OCI-LY3 (cell line): Measurements from ENCODE around the gene FNDC10.

Source experiments
- H2AFZ ChIP-seq: fragments of 200-600, 300-600 bp; shearing (Covaris generic); 2 replicates; pipeline ENCODE4 v1.6.0; 2014; ENCODE audit warnings: antibody characterized with exemption, low read depth, low read length
- H3K27ac ChIP-seq: fragments of 200-600, 300-600 bp; sonication (generic); 2 replicates; pipeline ENCODE4 v1.5.1; 2014; ENCODE audit warnings: mild to moderate bottlenecking, low read length, moderate library complexity, mixed read lengths
- H3K27me3 ChIP-seq: fragments of 200-600, 300-600 bp; sonication (generic); 2 replicates; pipeline ENCODE4 v1.6.1; 2014; ENCODE audit warnings: low read depth, low read length, mixed read lengths
- H3K36me3 ChIP-seq: fragments of 200-600, 300-600 bp; sonication (generic); replicated peaks from 2 replicates; pipeline ENCODE3; 2014; ENCODE audit warnings: low read depth, low read length, mixed read lengths
- H3K4me1 ChIP-seq: fragments of 300-600, 200-600 bp; sonication (generic); 2 replicates; pipeline ENCODE4 v1.6.1; 2014; ENCODE audit warnings: low read length, mixed read lengths
- H3K4me2 ChIP-seq: fragments of 200-600, 300-600 bp; sonication (generic); 2 replicates; pipeline ENCODE4 v1.6.1; 2014; ENCODE audit warnings: low read length, mixed read lengths
- H3K4me3 ChIP-seq: fragments of 300-600, 200-600 bp; sonication (generic); 2 replicates; pipeline ENCODE4 v1.5.1; 2014; ENCODE audit warnings: antibody characterized with exemption, mild to moderate bottlenecking, low read length, moderate library complexity
- H3K79me2 ChIP-seq: fragments of 300-600, 200-600 bp; shearing (Covaris generic); 2 replicates; pipeline ENCODE4 v1.6.1; 2014; ENCODE audit warnings: mild to moderate bottlenecking, low read length, mixed read lengths
- H3K9ac ChIP-seq: fragments of 300-600, 200-600 bp; shearing (Covaris generic); 2 replicates; pipeline ENCODE4 v1.6.0; 2014; ENCODE audit warnings: mild to moderate bottlenecking, low read length, moderate library complexity
- H3K9me3 ChIP-seq: fragments of 200-600, 300-600 bp; shearing (Covaris generic); 2 replicates; pipeline ENCODE4 v1.6.1; 2014; ENCODE audit warnings: low read length, mixed read lengths; ENCODE audit not compliant: insufficient read depth
- H4K20me1 ChIP-seq: fragments of 200-600, 300-600 bp; sonication (generic); 2 replicates; pipeline ENCODE4 v1.6.1; 2016; ENCODE audit warnings: low read length, mixed read lengths; ENCODE audit not compliant: insufficient read depth
- EZH2phosphoT487 ChIP-seq: fragments of 200-600 bp; shearing (Covaris generic); IDR thresholded peaks from 2 replicates; pipeline ENCODE4 v1.6.1; 2018; ENCODE audit warnings: antibody characterized with exemption, mixed run types, low read depth
- TF ChIP-seq, protein P1 (sequence below): fragments of 200-600, 300-600 bp; sonication (generic); IDR thresholded peaks from 2 replicates; pipeline ENCODE4 v1.5.1; 2014; ENCODE audit warnings: antibody characterized with exemption, low read length, low read depth

FNDC10 gene

GRCh38 chr1:1593834-1594601, 5.9 kb downstream of the FNDC10 start:
- Histone ChIP-seq H3K4me1 (peaks cover 13% of the 10 kb centered on the region), H3K9ac (no peak overlapping the region), H3K27ac (no peak overlapping the region)

GRCh38 chr1:1591452-1591851, 8.5 kb downstream of the FNDC10 start:
- H3K4me3 ChIP-seq, result no peak overlapping the region
- H3K9me3 ChIP-seq, result no peaks in the 10 kb centered on the region
- no peak overlapping the region for H2AFZ ChIP-seq
- no peak overlapping the region for H3K9ac ChIP-seq
- H3K79me2 ChIP-seq, result no peaks in the 10 kb centered on the region
- no peaks in the 10 kb centered on the region for H4K20me1 ChIP-seq
- H3K27ac ChIP-seq, result no peak overlapping the region
- TF ChIP-seq EZH2phosphoT487, result no peak
- TF ChIP-seq, protein P1, sequence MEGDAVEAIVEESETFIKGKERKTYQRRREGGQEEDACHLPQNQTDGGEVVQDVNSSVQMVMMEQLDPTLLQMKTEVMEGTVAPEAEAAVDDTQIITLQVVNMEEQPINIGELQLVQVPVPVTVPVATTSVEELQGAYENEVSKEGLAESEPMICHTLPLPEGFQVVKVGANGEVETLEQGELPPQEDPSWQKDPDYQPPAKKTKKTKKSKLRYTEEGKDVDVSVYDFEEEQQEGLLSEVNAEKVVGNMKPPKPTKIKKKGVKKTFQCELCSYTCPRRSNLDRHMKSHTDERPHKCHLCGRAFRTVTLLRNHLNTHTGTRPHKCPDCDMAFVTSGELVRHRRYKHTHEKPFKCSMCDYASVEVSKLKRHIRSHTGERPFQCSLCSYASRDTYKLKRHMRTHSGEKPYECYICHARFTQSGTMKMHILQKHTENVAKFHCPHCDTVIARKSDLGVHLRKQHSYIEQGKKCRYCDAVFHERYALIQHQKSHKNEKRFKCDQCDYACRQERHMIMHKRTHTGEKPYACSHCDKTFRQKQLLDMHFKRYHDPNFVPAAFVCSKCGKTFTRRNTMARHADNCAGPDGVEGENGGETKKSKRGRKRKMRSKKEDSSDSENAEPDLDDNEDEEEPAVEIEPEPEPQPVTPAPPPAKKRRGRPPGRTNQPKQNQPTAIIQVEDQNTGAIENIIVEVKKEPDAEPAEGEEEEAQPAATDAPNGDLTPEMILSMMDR, result no peak
- no peaks in the 10 kb centered on the region for H3K36me3 ChIP-seq
- no peaks in the 10 kb centered on the region for H3K4me1 ChIP-seq
- no peak overlapping the region for H3K4me2 ChIP-seq
- peaks cover 5% of the 10 kb centered on the region; the same call in 1 of the 2 replicates for H3K27me3 ChIP-seq

More at GRCh38 chr1:1593834-1594601, 5.9 kb downstream of the FNDC10 start:
- Histone ChIP-seq H4K20me1 (no peaks in the 10 kb centered on the region), H3K27me3 (peaks cover 12% of the 10 kb centered on the region; the same call in 1 of the 2 replicates), H3K4me2 (no peak overlapping the region), H3K9me3 (no peaks in the 10 kb centered on the region), H3K36me3 (no peaks in the 10 kb centered on the region), H3K4me3 (no peak overlapping the region), H3K79me2 (no peaks in the 10 kb centered on the region), H2AFZ (no peak overlapping the region)
- TF ChIP-seq EZH2phosphoT487, result no peak
- TF ChIP-seq, protein P1, result no peak

DNA sequence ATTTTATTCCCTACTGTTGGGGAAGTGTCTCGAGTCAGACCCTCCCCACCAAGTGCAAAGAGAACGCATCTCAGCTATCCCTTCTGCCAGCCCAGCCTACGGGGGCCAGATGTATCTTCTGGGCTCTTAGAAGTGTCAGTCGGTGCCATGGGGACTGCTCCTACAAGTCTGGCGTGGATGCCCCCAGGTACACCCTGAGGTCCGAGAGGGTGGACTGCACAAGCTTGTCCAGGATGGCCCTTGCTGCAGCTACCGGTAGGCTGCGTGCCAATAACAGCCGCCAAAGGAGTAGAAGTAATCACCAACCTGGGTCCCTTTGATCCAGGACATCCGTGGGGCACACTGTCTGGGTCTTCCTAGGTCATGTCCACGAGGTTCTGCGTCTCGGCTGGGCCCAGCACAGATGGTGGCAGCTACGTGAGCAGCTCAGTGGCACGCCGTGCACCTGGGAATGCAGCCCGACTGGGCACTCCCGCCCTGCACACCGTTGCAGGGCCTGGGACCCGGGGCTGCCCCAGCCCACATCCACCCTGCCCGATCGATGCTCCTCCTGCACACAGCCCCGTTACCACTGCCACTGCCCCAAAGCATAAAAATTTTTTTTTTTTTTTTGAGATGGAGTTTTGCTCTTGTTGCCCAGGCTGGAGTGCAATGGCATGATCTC, 16.5 kb downstream of the FNDC10 start:
- peak overlapping the region; percentile 5; the same call in 1 of the 2 replicates for H3K4me2 ChIP-seq
- no peak overlapping the region for H3K4me3 ChIP-seq
- H3K36me3 ChIP-seq, result no peaks in the 10 kb centered on the region
- peaks cover 5% of the 10 kb centered on the region; the same call in 1 of the 2 replicates for H3K4me1 ChIP-seq
- no peaks in the 10 kb centered on the region for H3K27me3 ChIP-seq
- H3K9me3 ChIP-seq, result no peaks in the 10 kb centered on the region
- H3K79me2 ChIP-seq, result no peaks in the 10 kb centered on the region
- no peak overlapping the region for H3K27ac ChIP-seq
- no peaks in the 10 kb centered on the region for H4K20me1 ChIP-seq
- H3K9ac ChIP-seq, result no peak overlapping the region
- no peak overlapping the region for H2AFZ ChIP-seq
- TF ChIP-seq EZH2phosphoT487, result no peak
- TF ChIP-seq, protein P1, result no peak

GRCh38 chr1:1582585-1583346, 17.2 kb downstream of the FNDC10 start:
- no peaks in the 10 kb centered on the region for H3K27me3 ChIP-seq
- H2AFZ ChIP-seq, result no peak overlapping the region
- TF ChIP-seq EZH2phosphoT487, result no peak
- TF ChIP-seq, protein P1, result no peak
- H4K20me1 ChIP-seq, result no peaks in the 10 kb centered on the region
- H3K4me2 ChIP-seq, result peak overlapping the region; percentile 5; the same call in 1 of the 2 replicates
- no peak overlapping the region for H3K27ac ChIP-seq
- H3K4me1 ChIP-seq, result peaks cover 5% of the 10 kb centered on the region; the same call in 1 of the 2 replicates
- H3K4me3 ChIP-seq, result no peak overlapping the region
- H3K9ac ChIP-seq, result no peak overlapping the region
- no peaks in the 10 kb centered on the region for H3K36me3 ChIP-seq
- H3K79me2 ChIP-seq, result no peaks in the 10 kb centered on the region
- H3K9me3 ChIP-seq, result no peaks in the 10 kb centered on the region
